ENCODE data around the gene SMYD5.

SMYD5 gene

GRCh38 chr2:73253901-73254300, 39.9 kb downstream of the SMYD5 start:
- Histone ChIP-seq H3K9me3 (ENCODE audit: low read length) (no peaks in the 10 kb centered on the region), H3K27me3 (ENCODE audit: insufficient read depth, low read length) (no peaks in the 10 kb centered on the region), H3K4me3 (ENCODE audit: low read length) (no peak overlapping the region), H3K36me3 (ENCODE audit: insufficient read depth, low read length) (peaks cover 62% of the 10 kb centered on the region), H3K4me1 (ENCODE audit: insufficient read depth, low read length) (no peaks in the 10 kb centered on the region), H2AFZ (ENCODE audit: low read depth, low read length) (no peak overlapping the region)

GRCh38 chr2:73254343-73255006, 40.4 kb downstream of the SMYD5 start:
- peaks cover 58% of the 10 kb centered on the region for H3K36me3 ChIP-seq (ENCODE audit: insufficient read depth, low read length)
- no peaks in the 10 kb centered on the region for H3K9me3 ChIP-seq (ENCODE audit: low read length)
- H2AFZ ChIP-seq (ENCODE audit: low read depth, low read length) = no peak overlapping the region
- no peak overlapping the region for H3K4me3 ChIP-seq (ENCODE audit: low read length)
- H3K27me3 ChIP-seq (ENCODE audit: insufficient read depth, low read length) = no peaks in the 10 kb centered on the region
- H3K4me1 ChIP-seq (ENCODE audit: insufficient read depth, low read length) = no peaks in the 10 kb centered on the region

- Histone ChIP-seq H3K4me3 (ENCODE audit: low read length) (no peak overlapping the region), H3K9me3 (ENCODE audit: low read length) (no peaks in the 10 kb centered on the region), H2AFZ (ENCODE audit: low read depth, low read length) (no peak overlapping the region), H3K27me3 (ENCODE audit: insufficient read depth, low read length) (no peaks in the 10 kb centered on the region), H3K36me3 (ENCODE audit: insufficient read depth, low read length) (peaks cover 51% of the 10 kb centered on the region), H3K4me1 (ENCODE audit: insufficient read depth, low read length) (no peaks in the 10 kb centered on the region)
These were observed 41.1 kb downstream of the SMYD5 start for GRCh38 chr2:73255007-73255644.

- Histone ChIP-seq H2AFZ (ENCODE audit: low read depth, low read length) (no peak overlapping the region), H3K9me3 (ENCODE audit: low read length) (no peaks in the 10 kb centered on the region), H3K27me3 (ENCODE audit: insufficient read depth, low read length) (no peaks in the 10 kb centered on the region), H3K4me3 (ENCODE audit: low read length) (no peak overlapping the region), H3K4me1 (ENCODE audit: insufficient read depth, low read length) (no peaks in the 10 kb centered on the region), H3K36me3 (ENCODE audit: insufficient read depth, low read length) (peaks cover 42% of the 10 kb centered on the region)
These were observed 42.0 kb downstream of the SMYD5 start for GRCh38 chr2:73255907-73256617.

- Histone ChIP-seq H3K9me3 (ENCODE audit: low read length) (no peaks in the 10 kb centered on the region), H3K36me3 (ENCODE audit: insufficient read depth, low read length) (peaks cover 37% of the 10 kb centered on the region), H2AFZ (ENCODE audit: low read depth, low read length) (no peak overlapping the region), H3K4me1 (ENCODE audit: insufficient read depth, low read length) (no peaks in the 10 kb centered on the region), H3K27me3 (ENCODE audit: insufficient read depth, low read length) (no peaks in the 10 kb centered on the region), H3K4me3 (ENCODE audit: low read length) (no peak overlapping the region)
These were observed 42.5 kb downstream of the SMYD5 start for GRCh38 chr2:73256618-73256922.

GRCh38 chr2:73257021-73257420, 43.0 kb downstream of the SMYD5 start:
- Histone ChIP-seq H3K36me3 (ENCODE audit: insufficient read depth, low read length) (peaks cover 34% of the 10 kb centered on the region), H3K4me3 (ENCODE audit: low read length) (no peak overlapping the region), H3K4me1 (ENCODE audit: insufficient read depth, low read length) (no peaks in the 10 kb centered on the region), H3K27me3 (ENCODE audit: insufficient read depth, low read length) (no peaks in the 10 kb centered on the region), H2AFZ (ENCODE audit: low read depth, low read length) (no peak overlapping the region), H3K9me3 (ENCODE audit: low read length) (no peaks in the 10 kb centered on the region)

GRCh38 chr2:73257425-73258125, 43.5 kb downstream of the SMYD5 start:
- H3K36me3 ChIP-seq (ENCODE audit: insufficient read depth, low read length) = peaks cover 29% of the 10 kb centered on the region
- H3K27me3 ChIP-seq (ENCODE audit: insufficient read depth, low read length) = no peaks in the 10 kb centered on the region
- H3K4me3 ChIP-seq (ENCODE audit: low read length) = no peak overlapping the region
- no peaks in the 10 kb centered on the region for H3K4me1 ChIP-seq (ENCODE audit: insufficient read depth, low read length)
- no peak overlapping the region for H2AFZ ChIP-seq (ENCODE audit: low read depth, low read length)
- no peaks in the 10 kb centered on the region for H3K9me3 ChIP-seq (ENCODE audit: low read length)

- Histone ChIP-seq H3K4me3 (ENCODE audit: low read length) (no peak overlapping the region), H3K9me3 (ENCODE audit: low read length) (no peaks in the 10 kb centered on the region), H3K27me3 (ENCODE audit: insufficient read depth, low read length) (no peaks in the 10 kb centered on the region), H2AFZ (ENCODE audit: low read depth, low read length) (no peak overlapping the region), H3K36me3 (ENCODE audit: insufficient read depth, low read length) (peaks cover 24% of the 10 kb centered on the region), H3K4me1 (ENCODE audit: insufficient read depth, low read length) (no peaks in the 10 kb centered on the region)
These were observed 44.3 kb downstream of the SMYD5 start for GRCh38 chr2:73258186-73258912.

- Histone ChIP-seq H2AFZ (ENCODE audit: low read depth, low read length) (no peak overlapping the region), H3K4me3 (ENCODE audit: low read length) (no peak overlapping the region), H3K27me3 (ENCODE audit: insufficient read depth, low read length) (no peaks in the 10 kb centered on the region), H3K9me3 (ENCODE audit: low read length) (no peaks in the 10 kb centered on the region), H3K4me1 (ENCODE audit: insufficient read depth, low read length) (no peaks in the 10 kb centered on the region), H3K36me3 (ENCODE audit: insufficient read depth, low read length) (peaks cover 20% of the 10 kb centered on the region)
These were observed 44.8 kb downstream of the SMYD5 start for GRCh38 chr2:73258913-73259215.

- Histone ChIP-seq H2AFZ (ENCODE audit: low read depth, low read length) (no peak overlapping the region), H3K9me3 (ENCODE audit: low read length) (no peaks in the 10 kb centered on the region), H3K27me3 (ENCODE audit: insufficient read depth, low read length) (no peaks in the 10 kb centered on the region), H3K4me3 (ENCODE audit: low read length) (no peak overlapping the region), H3K4me1 (ENCODE audit: insufficient read depth, low read length) (no peaks in the 10 kb centered on the region), H3K36me3 (ENCODE audit: insufficient read depth, low read length) (peaks cover 18% of the 10 kb centered on the region)
These were observed 45.2 kb downstream of the SMYD5 start for GRCh38 chr2:73259276-73259675.

- H3K9me3 ChIP-seq (ENCODE audit: low read length) = no peaks in the 10 kb centered on the region
- no peaks in the 10 kb centered on the region for H3K4me1 ChIP-seq (ENCODE audit: insufficient read depth, low read length)
- H3K4me3 ChIP-seq (ENCODE audit: low read length) = no peak overlapping the region
- no peaks in the 10 kb centered on the region for H3K27me3 ChIP-seq (ENCODE audit: insufficient read depth, low read length)
- H2AFZ ChIP-seq (ENCODE audit: low read depth, low read length) = no peak overlapping the region
- H3K36me3 ChIP-seq (ENCODE audit: insufficient read depth, low read length) = peaks cover 14% of the 10 kb centered on the region
These were observed 45.8 kb downstream of the SMYD5 start for GRCh38 chr2:73259704-73260337.

- H3K4me3 ChIP-seq (ENCODE audit: low read length) = no peak overlapping the region
- H2AFZ ChIP-seq (ENCODE audit: low read depth, low read length) = no peak overlapping the region
- H3K36me3 ChIP-seq (ENCODE audit: insufficient read depth, low read length) = peaks cover 9% of the 10 kb centered on the region
- no peaks in the 10 kb centered on the region for H3K9me3 ChIP-seq (ENCODE audit: low read length)
- no peaks in the 10 kb centered on the region for H3K4me1 ChIP-seq (ENCODE audit: insufficient read depth, low read length)
- no peaks in the 10 kb centered on the region for H3K27me3 ChIP-seq (ENCODE audit: insufficient read depth, low read length)
These were observed 46.4 kb downstream of the SMYD5 start for GRCh38 chr2:73260338-73260984.
